IMR-90 (cell line): ENCODE data around the gene HPRT1. TPM values are rescaled to one million over a fixed set of nuclear protein-coding genes. Genes with fewer than 3 reads are reported as not detected.
A peak's percentile ranks its signal among the peaks of the same experiment; 100 is the strongest.

Experiments used
- ATAC-seq: fragments of 200-7000 bp; cut with Tn5 transposase; 2 replicates; pipeline ENCODE4 v1.9.1; 2020; ENCODE audit warnings: low read depth, mild to moderate bottlenecking, moderate library complexity
- BruUV-seq: library from RNA; stranded (reverse); fragments of 400-500 nt; replicated peaks from 2 replicates; lab custom pipeline; 2021; lab: Mats Ljungman, UMichigan
- CTCF ChIA-PET: fragments of 300-600 bp; formaldehyde crosslinking; extraction: SDS; loops from one replicate; lab custom pipeline; 2021; ENCODE audit warnings: antibody characterized with exemption; lab: Yijun Ruan, JAX
- POLR2A ChIA-PET: fragments of 300-600 bp; sonication (Branson Sonifier 250); formaldehyde crosslinking; loops from one replicate; lab custom pipeline; 2022; ENCODE audit warnings: antibody characterized with exemption; ENCODE audit not compliant: unreplicated experiment; lab: Charles Lee
- DNase-seq: peaks from one replicate; pipeline ENCODE4 v3.0.0; 2013
- H2AFZ ChIP-seq: replicated peaks from 2 replicates; pipeline ENCODE3; 2013; ENCODE audit warnings: low read length, mild to moderate bottlenecking; ENCODE audit not compliant: poor library complexity
- H2AK5ac ChIP-seq: 2 replicates; pipeline ENCODE4 v1.6.1; 2013; ENCODE audit warnings: low read depth, low read length, inconsistent platforms
- H2AK9ac ChIP-seq: replicated peaks from 2 replicates; pipeline ENCODE3; 2013; ENCODE audit warnings: mild to moderate bottlenecking, low read depth, low read length, moderate library complexity; ENCODE audit not compliant: poor library complexity
- H2BK120ac ChIP-seq: 2 replicates; pipeline ENCODE4 v1.6.1; 2013; ENCODE audit warnings: low read depth, low read length, inconsistent platforms
- H2BK15ac ChIP-seq: 3 replicates; pipeline ENCODE4 v1.6.1; 2013; ENCODE audit warnings: low read depth, low read length, inconsistent platforms
- H2BK20ac ChIP-seq: 2 replicates; pipeline ENCODE4 v1.6.1; 2013; ENCODE audit warnings: low read depth, mild to moderate bottlenecking, inconsistent platforms, low read length, moderate library complexity
- H2BK5ac ChIP-seq: 2 replicates; pipeline ENCODE4 v1.6.1; 2013; ENCODE audit warnings: mild to moderate bottlenecking, low read depth, low read length, inconsistent platforms; ENCODE audit not compliant: poor library complexity, severe bottlenecking
- H3K14ac ChIP-seq: replicated peaks from 2 replicates; pipeline ENCODE4 v1.6.1; 2013; ENCODE audit warnings: low read depth, low read length, inconsistent platforms
- H3K18ac ChIP-seq: 2 replicates; pipeline ENCODE4 v1.6.1; 2013; ENCODE audit warnings: low read depth, low read length, control low read depth
- H3K23ac ChIP-seq: 2 replicates; pipeline ENCODE4 v1.6.1; 2013; ENCODE audit warnings: low read depth, low read length, inconsistent platforms
- H3K27ac ChIP-seq: 2 replicates; pipeline ENCODE4 v1.5.1; 2013; ENCODE audit warnings: mild to moderate bottlenecking, control low read depth, low read length; ENCODE audit not compliant: insufficient read depth
- H3K27me3 ChIP-seq: 2 replicates; pipeline ENCODE4 v1.6.1; 2013; ENCODE audit warnings: low read length; ENCODE audit not compliant: control insufficient read depth, insufficient read depth
- H3K36me3 ChIP-seq: 2 replicates; pipeline ENCODE4 v1.6.1; 2013; ENCODE audit warnings: low read length, mixed read lengths; ENCODE audit not compliant: control insufficient read depth, insufficient read depth
- H3K4ac ChIP-seq: 2 replicates; pipeline ENCODE4 v1.6.1; 2013; ENCODE audit warnings: low read depth, low read length, inconsistent platforms
- H3K4me1 ChIP-seq: 2 replicates; pipeline ENCODE4 v1.6.1; 2013; ENCODE audit warnings: low read length, mixed read lengths; ENCODE audit not compliant: control insufficient read depth, insufficient read depth
- H3K4me2 ChIP-seq: 2 replicates; pipeline ENCODE4 v1.6.1; 2013; ENCODE audit warnings: low read depth, mild to moderate bottlenecking, control low read depth, low read length, moderate library complexity
- H3K4me3 ChIP-seq: 2 replicates; pipeline ENCODE4 v1.5.1; 2013; ENCODE audit warnings: low read depth, mild to moderate bottlenecking, control low read depth, low read length, moderate library complexity; ENCODE audit not compliant: insufficient read depth
- H3K56ac ChIP-seq: 2 replicates; pipeline ENCODE4 v1.6.1; 2013; ENCODE audit warnings: low read length, inconsistent platforms; ENCODE audit not compliant: insufficient read depth; ENCODE audit errors: extremely low read depth
- H3K79me1 ChIP-seq, 2 experiments: 2 replicates each; pipeline ENCODE4 v1.6.1; 2013; ENCODE audit warnings: low read length in 2 of 2, inconsistent platforms in 1 of 2, low read depth in 1 of 2
- H3K9ac ChIP-seq: 2 replicates; pipeline ENCODE4 v1.6.1; 2013; ENCODE audit warnings: low read depth, low read length, control low read depth
- H3K9me1 ChIP-seq: 2 replicates; pipeline ENCODE4 v1.6.1; 2013; ENCODE audit warnings: low read length, inconsistent platforms; ENCODE audit not compliant: insufficient read depth
- H3K9me3 ChIP-seq: 2 replicates; pipeline ENCODE4 v1.6.1; 2013; ENCODE audit warnings: low read length; ENCODE audit not compliant: control insufficient read depth, insufficient read depth
- H4K20me1 ChIP-seq: 2 replicates; pipeline ENCODE4 v1.6.1; 2013; ENCODE audit warnings: low read length, inconsistent platforms; ENCODE audit not compliant: insufficient read depth
- H4K5ac ChIP-seq: 2 replicates; pipeline ENCODE4 v1.6.1; 2013; ENCODE audit warnings: mild to moderate bottlenecking, low read depth, low read length, control low read depth
- H4K8ac ChIP-seq, 2 experiments: 2 replicates each; pipeline ENCODE4 v1.6.1; 2013; ENCODE audit warnings: low read depth in 2 of 2, low read length in 2 of 2, control low read depth in 1 of 2, inconsistent platforms in 1 of 2
- H4K91ac ChIP-seq: 2 replicates; pipeline ENCODE4 v1.6.1; 2013; ENCODE audit warnings: low read depth, low read length, inconsistent platforms; ENCODE audit not compliant: insufficient read depth
- CEBPB ChIP-seq: IDR thresholded peaks from 2 replicates; pipeline ENCODE4 v1.6.1; 2012; ENCODE audit warnings: low read depth, low read length, improper control_type of control experiment
- CTCF ChIP-seq: conservative IDR thresholded peaks from 2 replicates; pipeline ENCODE4 v1.5.1; 2012; ENCODE audit warnings: mild to moderate bottlenecking, low read depth, low read length, improper control_type of control experiment
- FOS ChIP-seq: fragments of 150-350 bp; IDR thresholded peaks from 2 replicates; pipeline ENCODE4 v1.6.1; 2016; ENCODE audit warnings: low read depth, low read length
- MXI1 ChIP-seq: IDR thresholded peaks from 2 replicates; pipeline ENCODE4 v1.6.1; 2012; ENCODE audit warnings: low read depth, mild to moderate bottlenecking, low read length, moderate library complexity, borderline replicate concordance
- POLR2A ChIP-seq: IDR thresholded peaks from 2 replicates; pipeline ENCODE4 v1.6.1; 2012; ENCODE audit warnings: mild to moderate bottlenecking, low read depth, low read length
- RAD21 ChIP-seq: IDR thresholded peaks from 2 replicates; pipeline ENCODE4 v1.6.1; 2012; ENCODE audit warnings: low read length, improper control_type of control experiment
- USF2 ChIP-seq: fragments of 150-350 bp; IDR thresholded peaks from 2 replicates; pipeline ENCODE4 v1.6.1; 2017; ENCODE audit warnings: mild to moderate bottlenecking, antibody characterized with exemption, low read length, low read depth
- WGBS, 2 experiments: methylation state at CpG; one replicate each; pipeline versions ENCODE4 v1.1.5 to v1.1.7; 2013; ENCODE audit warnings: missing lambda C conversion rate in 2 of 2; ENCODE audit not compliant: insufficient read length in 1 of 2; ENCODE audit errors: extremely low coverage in 2 of 2; 5-methylcytosine and 5-hydroxymethylcytosine counted together
- dilution Hi-C: fragments of 300-500 bp; cut with HindIII; formaldehyde crosslinking; loops from one replicate; pipeline ENCODE4 v1.14.3; 2018; ENCODE audit warnings: low sequenced_read_pairs; ENCODE audit not compliant: unreplicated experiment
- in situ Hi-C: fragments of 300-500 bp; cut with MboI; formaldehyde crosslinking; loops from 3 replicates; pipeline ENCODE4 v1.14.3; 2019; ENCODE audit warnings: low sequenced_read_pairs, inconsistent platforms, mixed read lengths
- intact Hi-C: fragments of 100-400 bp; cut with micrococcal nuclease; formaldehyde crosslinking; loops from 2 replicates; pipeline ENCODE4 v1.10.0; 2022
- polyA plus RNA-seq, 3 experiments: library from polyadenylated mRNA; depleted of rRNA; stranded (reverse); fragments of >200 nt; gene quantifications; 2 replicates each; pipeline ENCODE4 v1.2.3, GENCODE V29; 2012; ENCODE audit warnings: low replicate concordance in 1 of 3
- total RNA-seq: library from RNA; depleted of rRNA; stranded (reverse); fragments of >200 nt; gene quantifications from 2 replicates; pipeline ENCODE4 v1.2.3, GENCODE V29; 2012

Gene HPRT1
- total and polyA plus RNA-seq, 2 of the 4 experiments (the other 2 are of a cell fraction) = 7.0 to 30.3 TPM

GRCh38 chrX:134512566-134512965 lies 52.6 kb downstream of the HPRT1 start:
- peak overlapping the region; percentile 65 for H3K27ac ChIP-seq
- peak overlapping the region; percentile 80 for H4K91ac ChIP-seq
- peak overlapping the region; percentile 69 for H2AK5ac ChIP-seq
- H2BK15ac ChIP-seq = peak overlapping the region; percentile 71; the same call in 2 of the 3 replicates
- H2BK20ac ChIP-seq = peak overlapping the region; percentile 78; the same call in 1 of the 2 replicates
- no peak overlapping the region for H3K4me3 ChIP-seq
- WGBS, 2 experiments = no CpG with 5 or more reads among the region's 9 CpGs
- H2BK120ac ChIP-seq = peak overlapping the region; percentile 71
- no peaks in the 10 kb centered on the region for H3K36me3 ChIP-seq
- intact Hi-C loops = no loop called here
- H3K23ac ChIP-seq = no peak overlapping the region
- POLR2A ChIA-PET = no interaction called here
- H2BK5ac ChIP-seq = peak overlapping the region; percentile 91
- no peaks in the 10 kb centered on the region for H3K27me3 ChIP-seq
- peaks cover 8% of the 10 kb centered on the region; the same call in 1 of the 2 replicates for H3K4me1 ChIP-seq
- dilution Hi-C loops = no loop called here
- peak overlapping the region in 1 of 2 experiments; percentile 87; a peak in 3 of 4 replicates for H4K8ac ChIP-seq
- no peaks in the 10 kb centered on the region for H3K9me1 ChIP-seq
- peak overlapping the region; percentile 3; the same call in 1 of the 2 replicates for H4K5ac ChIP-seq
- H3K79me1 ChIP-seq = no peaks in the 10 kb centered on the region
- H3K9ac ChIP-seq = no peak overlapping the region
- peak; percentile 89 for DNase-seq
- TF ChIP-seq CEBPB (no peak), USF2 (no peak), POLR2A (no peak), CTCF (no peak), RAD21 (no peak), FOS (peak; percentile 59), MXI1 (no peak)
- ATAC-seq = peak; percentile 83
- no peak overlapping the region for H3K4me2 ChIP-seq
- H3K56ac ChIP-seq = peak overlapping the region; percentile 16; the same call in 1 of the 2 replicates
- peak overlapping the region; percentile 62 for H2AFZ ChIP-seq
- peak overlapping the region; percentile 86 for H3K4ac ChIP-seq
- 0 out of 2 replicates have a peak overlapping the region, but pooled peaks have one; percentile 14 for H3K14ac ChIP-seq
- H3K18ac ChIP-seq = peak overlapping the region; percentile 49; the same call in 1 of the 2 replicates
- H3K9me3 ChIP-seq = no peaks in the 10 kb centered on the region
- CTCF ChIA-PET = no interaction called here
- in situ Hi-C loops = no loop called here
- BruUV-seq = no TSS peak
- H2AK9ac ChIP-seq = peak overlapping the region; percentile 69
- no peaks in the 10 kb centered on the region for H4K20me1 ChIP-seq
